ENCODE measurements around the gene COL6A2.
"Not testable (repeated sequence)": the region's sequence is repeated elsewhere in the genome, so short reads cannot be mapped to it uniquely, and the experiment has no call there.

COL6A2 gene

GRCh38 chr21:46061063-46061462 lies 36.8 kb upstream of the COL6A2 start:
- no peak for DNase-seq

GRCh38 chr21:46061518-46061917 lies 36.4 kb upstream of the COL6A2 start:
- DNase-seq = no peak

GRCh38 chr21:46061950-46062349 lies 36.0 kb upstream of the COL6A2 start:
- DNase-seq = no peak

GRCh38 chr21:46062471-46063211 lies 35.3 kb upstream of the COL6A2 start:
- DNase-seq = no peak

- no peak for DNase-seq
Observed at GRCh38 chr21:46063227-46063626, 34.7 kb upstream of the COL6A2 start.

- DNase-seq = no peak
Observed at GRCh38 chr21:46063734-46064680, 33.9 kb upstream of the COL6A2 start.

GRCh38 chr21:46064870-46065214 lies 33.1 kb upstream of the COL6A2 start:
- DNase-seq = no peak

GRCh38 chr21:46065215-46065913 lies 32.5 kb upstream of the COL6A2 start:
- DNase-seq = no peak

GRCh38 chr21:46065914-46066551 lies 31.9 kb upstream of the COL6A2 start:
- no peak for DNase-seq

- DNase-seq = no peak
Observed at GRCh38 chr21:46066591-46067331, 31.2 kb upstream of the COL6A2 start.

GRCh38 chr21:46067505-46068201 lies 30.3 kb upstream of the COL6A2 start:
- DNase-seq = no peak

- DNase-seq = no peak
Observed at GRCh38 chr21:46068516-46069079, 29.3 kb upstream of the COL6A2 start.

GRCh38 chr21:46069166-46069565 lies 28.7 kb upstream of the COL6A2 start:
- no peak for DNase-seq

- DNase-seq = no peak
Observed at GRCh38 chr21:46069719-46070279, 28.1 kb upstream of the COL6A2 start.

GRCh38 chr21:46071082-46071481 lies 26.8 kb upstream of the COL6A2 start:
- DNase-seq = no peak

GRCh38 chr21:46076724-46077123 lies 21.2 kb upstream of the COL6A2 start:
- DNase-seq = not testable (repeated sequence)

GRCh38 chr21:46077674-46078101 lies 20.2 kb upstream of the COL6A2 start:
- no peak for DNase-seq

- DNase-seq = no peak
Observed at GRCh38 chr21:46078322-46078977, 19.5 kb upstream of the COL6A2 start.

GRCh38 chr21:46078978-46079351 lies 18.9 kb upstream of the COL6A2 start:
- no peak for DNase-seq

All from stimulated activated CD4-positive, alpha-beta T cell treated with anti-CD3 and anti-CD28 coated beads, Interleukin-15, amount 100 ng/mL, for 24 hours (primary cell).